OCI-LY1 (cell line): ENCODE results near the gene NPIPB6.

Experiments
- H2AFZ ChIP-seq: fragments of 200-600 bp; sonication (generic), shearing (Covaris generic); 2 replicates; pipeline ENCODE4 v1.6.0; 2014; ENCODE audit warnings: antibody characterized with exemption, mild to moderate bottlenecking, low read length
- H3F3A ChIP-seq: fragments of 200-600 bp; sonication (generic), shearing (Covaris generic); 2 replicates; pipeline ENCODE4 v1.6.0; 2014; ENCODE audit warnings: mild to moderate bottlenecking, antibody characterized with exemption, low read length, moderate library complexity; ENCODE audit not compliant: insufficient read depth
- H3K27ac ChIP-seq: fragments of 200-600 bp; sonication (generic); 2 replicates; pipeline ENCODE4 v1.5.1; 2014; ENCODE audit warnings: low read length, mixed run types, mild to moderate bottlenecking, low read depth; ENCODE audit not compliant: poor library complexity, severe bottlenecking
- H3K27me3 ChIP-seq: fragments of 200-600 bp; sonication (generic); 2 replicates; pipeline ENCODE4 v1.6.0; 2014; ENCODE audit warnings: antibody characterized with exemption, mild to moderate bottlenecking, low read length, moderate library complexity; ENCODE audit not compliant: insufficient read depth
- H3K36me3 ChIP-seq: fragments of 200-600 bp; sonication (generic); 2 replicates; pipeline ENCODE4 v1.6.1; 2014; ENCODE audit warnings: mild to moderate bottlenecking, antibody characterized with exemption, low read length, moderate library complexity, mixed read lengths; ENCODE audit not compliant: insufficient read depth
- H3K4me1 ChIP-seq: fragments of 200-600 bp; sonication (generic); 2 replicates; pipeline ENCODE4 v1.5.1; 2014; ENCODE audit warnings: mild to moderate bottlenecking, low read length, moderate library complexity; ENCODE audit not compliant: insufficient read depth, severe bottlenecking
- H3K4me2 ChIP-seq: fragments of 200-600 bp; sonication (generic), shearing (Covaris generic); 2 replicates; pipeline ENCODE4 v1.6.1; 2014; ENCODE audit warnings: low read length
- H3K4me3 ChIP-seq: fragments of 200-600 bp; sonication (generic); 2 replicates; pipeline ENCODE4 v1.5.1; 2014; ENCODE audit warnings: low read length, low read depth, mild to moderate bottlenecking, mixed read lengths; ENCODE audit not compliant: poor library complexity, severe bottlenecking
- H3K79me2 ChIP-seq: fragments of 200-600 bp; shearing (Covaris generic); 2 replicates; pipeline ENCODE4 v1.6.1; 2016; ENCODE audit warnings: mixed run types, low read length, mixed read lengths; ENCODE audit not compliant: insufficient read depth
- H3K9ac ChIP-seq: fragments of 200-600 bp; sonication (generic), shearing (Covaris generic); 2 replicates; pipeline ENCODE4 v1.6.1; 2014; ENCODE audit warnings: mild to moderate bottlenecking, low read length, mixed read lengths
- H3K9me2 ChIP-seq: fragments of 200-600 bp; sonication (generic), shearing (Covaris generic); 2 replicates; pipeline ENCODE4 v1.6.1; 2014; ENCODE audit warnings: low read depth, mild to moderate bottlenecking, low read length, mixed read lengths
- H3K9me3 ChIP-seq: fragments of 200-600 bp; shearing (Covaris generic); 2 replicates; pipeline ENCODE4 v1.6.1; 2014; ENCODE audit warnings: low read length, mixed read lengths
- H4K20me1 ChIP-seq: fragments of 200-600 bp; sonication (generic), shearing (Covaris generic); 2 replicates; pipeline ENCODE4 v1.6.0; 2016; ENCODE audit warnings: mild to moderate bottlenecking, low read length; ENCODE audit not compliant: insufficient read depth
- EZH2 ChIP-seq: fragments of 200-600 bp; sonication (generic), shearing (Covaris generic); IDR thresholded peaks from 2 replicates; pipeline ENCODE4 v1.8.0; 2017; ENCODE audit warnings: borderline replicate concordance, mixed run types, mild to moderate bottlenecking, antibody characterized with exemption, low read length, moderate library complexity, mixed read lengths
- TF ChIP-seq, protein P1 (sequence below): fragments of 200-600 bp; sonication (generic), shearing (Covaris generic); IDR thresholded peaks from 2 replicates; pipeline ENCODE4 v1.5.1; 2017; ENCODE audit warnings: mild to moderate bottlenecking, antibody characterized with exemption, low read length, moderate library complexity, mixed read lengths

Gene NPIPB6

DNA sequence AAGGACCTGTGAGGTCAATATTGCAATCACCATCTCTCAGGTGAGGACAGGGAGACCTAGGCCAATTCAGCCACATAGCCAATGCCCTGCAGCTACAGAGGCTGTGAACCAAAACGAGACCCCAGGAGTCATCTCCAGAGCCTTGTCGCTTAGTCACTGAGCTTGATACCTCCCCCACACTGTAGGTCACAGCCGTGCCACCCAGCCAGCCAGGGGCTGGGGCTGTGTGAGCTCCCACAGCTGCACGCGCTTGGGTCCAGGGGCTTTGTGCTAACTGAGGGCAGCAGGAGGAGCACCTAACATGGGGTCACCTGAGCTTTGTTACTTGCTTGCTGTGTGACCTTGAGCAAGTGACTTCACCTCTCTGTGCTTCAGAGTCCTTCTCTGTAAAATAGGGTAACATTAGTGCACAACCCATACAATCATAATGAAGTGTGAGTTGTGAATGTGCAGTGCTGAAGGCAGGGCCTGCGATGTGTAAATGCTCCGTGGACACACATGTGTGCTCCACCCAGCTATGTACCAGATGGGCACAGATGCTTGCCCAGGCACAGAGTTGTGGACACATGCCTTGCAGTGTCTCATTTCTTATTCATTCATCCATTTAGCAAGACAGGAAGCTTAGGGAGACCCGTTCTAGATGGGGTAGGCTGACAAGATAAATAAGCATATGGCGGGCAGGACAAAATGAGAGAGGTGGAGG, 45.1 kb downstream of the NPIPB6 start:
- H3K9me2 ChIP-seq, result no peaks in the 10 kb centered on the region
- H3F3A ChIP-seq, result no peaks in the 10 kb centered on the region
- no peaks in the 10 kb centered on the region for H3K79me2 ChIP-seq
- H3K4me3 ChIP-seq, result no peak overlapping the region
- H3K36me3 ChIP-seq, result no peaks in the 10 kb centered on the region
- no peak overlapping the region for H3K4me2 ChIP-seq
- no peaks in the 10 kb centered on the region for H3K9me3 ChIP-seq
- no peaks in the 10 kb centered on the region for H3K27me3 ChIP-seq
- H4K20me1 ChIP-seq, result no peaks in the 10 kb centered on the region
- TF ChIP-seq, protein P1, sequence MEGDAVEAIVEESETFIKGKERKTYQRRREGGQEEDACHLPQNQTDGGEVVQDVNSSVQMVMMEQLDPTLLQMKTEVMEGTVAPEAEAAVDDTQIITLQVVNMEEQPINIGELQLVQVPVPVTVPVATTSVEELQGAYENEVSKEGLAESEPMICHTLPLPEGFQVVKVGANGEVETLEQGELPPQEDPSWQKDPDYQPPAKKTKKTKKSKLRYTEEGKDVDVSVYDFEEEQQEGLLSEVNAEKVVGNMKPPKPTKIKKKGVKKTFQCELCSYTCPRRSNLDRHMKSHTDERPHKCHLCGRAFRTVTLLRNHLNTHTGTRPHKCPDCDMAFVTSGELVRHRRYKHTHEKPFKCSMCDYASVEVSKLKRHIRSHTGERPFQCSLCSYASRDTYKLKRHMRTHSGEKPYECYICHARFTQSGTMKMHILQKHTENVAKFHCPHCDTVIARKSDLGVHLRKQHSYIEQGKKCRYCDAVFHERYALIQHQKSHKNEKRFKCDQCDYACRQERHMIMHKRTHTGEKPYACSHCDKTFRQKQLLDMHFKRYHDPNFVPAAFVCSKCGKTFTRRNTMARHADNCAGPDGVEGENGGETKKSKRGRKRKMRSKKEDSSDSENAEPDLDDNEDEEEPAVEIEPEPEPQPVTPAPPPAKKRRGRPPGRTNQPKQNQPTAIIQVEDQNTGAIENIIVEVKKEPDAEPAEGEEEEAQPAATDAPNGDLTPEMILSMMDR, result no peak
- no peak for TF ChIP-seq EZH2
- no peak overlapping the region for H3K9ac ChIP-seq
- no peak overlapping the region for H2AFZ ChIP-seq
- no peak overlapping the region for H3K27ac ChIP-seq
- no peaks in the 10 kb centered on the region for H3K4me1 ChIP-seq

GRCh38 chr16:28317040-28317880, 46.0 kb downstream of the NPIPB6 start:
- Histone ChIP-seq H3K4me2 (no peak overlapping the region), H3K79me2 (no peaks in the 10 kb centered on the region), H3K9ac (no peak overlapping the region), H3K27ac (no peak overlapping the region), H2AFZ (no peak overlapping the region), H3F3A (no peaks in the 10 kb centered on the region), H3K9me2 (no peaks in the 10 kb centered on the region), H3K27me3 (no peaks in the 10 kb centered on the region), H4K20me1 (no peaks in the 10 kb centered on the region), H3K4me3 (no peak overlapping the region), H3K9me3 (no peaks in the 10 kb centered on the region), H3K4me1 (no peaks in the 10 kb centered on the region), H3K36me3 (no peaks in the 10 kb centered on the region)
- TF ChIP-seq, protein P1, result peak; percentile 87
- TF ChIP-seq EZH2, result no peak

DNA sequence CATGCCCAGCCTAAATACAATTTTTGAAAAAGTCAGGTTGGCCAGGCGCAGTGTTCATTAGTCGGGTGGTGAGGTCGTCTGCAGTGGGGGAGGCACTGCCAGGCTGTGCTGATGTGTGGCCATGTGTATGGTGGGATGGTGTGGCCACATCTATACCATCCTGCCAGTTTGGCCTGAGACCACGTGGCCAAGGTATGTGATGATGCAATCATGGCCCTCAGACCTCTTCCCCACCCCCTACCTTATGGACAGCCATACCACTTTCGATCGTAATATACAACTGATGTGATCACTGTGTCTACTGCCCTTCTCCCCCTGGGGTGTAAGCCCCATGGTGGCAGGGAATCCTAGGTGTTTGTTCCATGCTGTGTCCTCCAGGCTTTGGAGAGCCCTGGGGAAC, 47.3 kb downstream of the NPIPB6 start:
- Histone ChIP-seq H2AFZ (no peak overlapping the region), H3K79me2 (no peaks in the 10 kb centered on the region), H3K4me1 (no peaks in the 10 kb centered on the region), H3K9me3 (no peaks in the 10 kb centered on the region), H3F3A (no peaks in the 10 kb centered on the region), H3K4me3 (no peak overlapping the region), H3K27ac (no peak overlapping the region), H3K27me3 (no peaks in the 10 kb centered on the region), H3K4me2 (no peak overlapping the region), H4K20me1 (no peaks in the 10 kb centered on the region), H3K36me3 (no peaks in the 10 kb centered on the region), H3K9me2 (no peaks in the 10 kb centered on the region), H3K9ac (no peak overlapping the region)
- TF ChIP-seq EZH2, result no peak
- TF ChIP-seq, protein P1, result no peak
